Measurements from ENCODE around the gene PRKCZ. TPM values are rescaled to one million over a fixed set of nuclear protein-coding genes. Genes with fewer than 3 reads are reported as not detected.

PRKCZ gene
- total RNA-seq, 1 donor from 2014 or later = 33.4 TPM

GRCh38 chr1:2022063-2022770 lies 28.0 kb upstream of the PRKCZ start:
- H3K4me2 ChIP-seq = no peak overlapping the region
- peaks cover 14% of the 10 kb centered on the region for H3F3A ChIP-seq (ENCODE audit: low read depth)
- H3K4me1 Mint-ChIP-seq = peaks cover 9% of the 10 kb centered on the region
- no peak overlapping the region for H3K27ac ChIP-seq
- peaks cover 27% of the 10 kb centered on the region for H4K20me1 ChIP-seq (ENCODE audit: low read depth)
- H3K9me3 ChIP-seq (ENCODE audit: low read depth) = no peaks in the 10 kb centered on the region
- H3K4me1 ChIP-seq = peaks cover 9% of the 10 kb centered on the region
- H3K79me2 ChIP-seq (ENCODE audit: low read depth) = no peaks in the 10 kb centered on the region
- H3K4me3 ChIP-seq = no peak overlapping the region
- H2AFZ ChIP-seq (replicated peaks) = no peak overlapping the region
- no peak overlapping the region for H3K4me3 Mint-ChIP-seq
- peaks cover 3% of the 10 kb centered on the region for H3K36me3 Mint-ChIP-seq
- H3K27ac Mint-ChIP-seq = no peak overlapping the region
- peaks cover 57% of the 10 kb centered on the region for H3K27me3 ChIP-seq
- no peaks in the 10 kb centered on the region for H3K36me3 ChIP-seq
- DNase-seq (ENCODE audit: low spot score) = no peak
- H3K9ac ChIP-seq = no peak overlapping the region
- H3K27me3 Mint-ChIP-seq (ENCODE audit: insufficient read depth, low read depth) = peaks cover 33% of the 10 kb centered on the region
- peaks cover 2% of the 10 kb centered on the region for H3K9me3 Mint-ChIP-seq
- TF ChIP-seq, protein P1, sequence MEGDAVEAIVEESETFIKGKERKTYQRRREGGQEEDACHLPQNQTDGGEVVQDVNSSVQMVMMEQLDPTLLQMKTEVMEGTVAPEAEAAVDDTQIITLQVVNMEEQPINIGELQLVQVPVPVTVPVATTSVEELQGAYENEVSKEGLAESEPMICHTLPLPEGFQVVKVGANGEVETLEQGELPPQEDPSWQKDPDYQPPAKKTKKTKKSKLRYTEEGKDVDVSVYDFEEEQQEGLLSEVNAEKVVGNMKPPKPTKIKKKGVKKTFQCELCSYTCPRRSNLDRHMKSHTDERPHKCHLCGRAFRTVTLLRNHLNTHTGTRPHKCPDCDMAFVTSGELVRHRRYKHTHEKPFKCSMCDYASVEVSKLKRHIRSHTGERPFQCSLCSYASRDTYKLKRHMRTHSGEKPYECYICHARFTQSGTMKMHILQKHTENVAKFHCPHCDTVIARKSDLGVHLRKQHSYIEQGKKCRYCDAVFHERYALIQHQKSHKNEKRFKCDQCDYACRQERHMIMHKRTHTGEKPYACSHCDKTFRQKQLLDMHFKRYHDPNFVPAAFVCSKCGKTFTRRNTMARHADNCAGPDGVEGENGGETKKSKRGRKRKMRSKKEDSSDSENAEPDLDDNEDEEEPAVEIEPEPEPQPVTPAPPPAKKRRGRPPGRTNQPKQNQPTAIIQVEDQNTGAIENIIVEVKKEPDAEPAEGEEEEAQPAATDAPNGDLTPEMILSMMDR (IDR thresholded peaks at IDR 0.05) = no peak
- TF ChIP-seq EZH2phosphoT487 (IDR thresholded peaks at IDR 0.05) (no peak), EZH2 (IDR thresholded peaks at IDR 0.05) (no peak)

GRCh38 chr1:2023187-2023586 lies 27.0 kb upstream of the PRKCZ start:
- Histone ChIP-seq H3K9me3 (ENCODE audit: low read depth) (no peaks in the 10 kb centered on the region), H3K4me1 (peaks cover 9% of the 10 kb centered on the region), H3K27me3 (peaks cover 47% of the 10 kb centered on the region), H3F3A (ENCODE audit: low read depth) (peaks cover 14% of the 10 kb centered on the region), H3K9ac (no peak overlapping the region), H3K79me2 (ENCODE audit: low read depth) (no peaks in the 10 kb centered on the region), H3K4me2 (no peak overlapping the region), H2AFZ (replicated peaks) (no peak overlapping the region), H3K27ac (no peak overlapping the region), H4K20me1 (ENCODE audit: low read depth) (peaks cover 24% of the 10 kb centered on the region), H3K36me3 (no peaks in the 10 kb centered on the region), H3K4me3 (no peak overlapping the region)
- Mint-ChIP-seq H3K27me3 (ENCODE audit: insufficient read depth, low read depth) (peaks cover 26% of the 10 kb centered on the region), H3K4me1 (peaks cover 4% of the 10 kb centered on the region), H3K4me3 (no peak overlapping the region), H3K36me3 (no peaks in the 10 kb centered on the region), H3K9me3 (peaks cover 2% of the 10 kb centered on the region), H3K27ac (no peak overlapping the region)
- DNase-seq (ENCODE audit: low spot score) = no peak
- TF ChIP-seq EZH2phosphoT487 (IDR thresholded peaks at IDR 0.05) (no peak), EZH2 (IDR thresholded peaks at IDR 0.05) (no peak)
- TF ChIP-seq, protein P1 (IDR thresholded peaks at IDR 0.05) = no peak

- H3F3A ChIP-seq (ENCODE audit: low read depth) = peaks cover 7% of the 10 kb centered on the region
- H3K9me3 Mint-ChIP-seq = no peaks in the 10 kb centered on the region
- H3K27me3 ChIP-seq = peaks cover 35% of the 10 kb centered on the region
- no peaks in the 10 kb centered on the region for H3K79me2 ChIP-seq (ENCODE audit: low read depth)
- H3K27me3 Mint-ChIP-seq (ENCODE audit: insufficient read depth, low read depth) = peaks cover 25% of the 10 kb centered on the region
- peaks cover 17% of the 10 kb centered on the region for H4K20me1 ChIP-seq (ENCODE audit: low read depth)
- no peak for DNase-seq (ENCODE audit: low spot score)
- H3K4me3 ChIP-seq = no peak overlapping the region
- H3K36me3 ChIP-seq = no peaks in the 10 kb centered on the region
- no peak overlapping the region for H3K27ac Mint-ChIP-seq
- no peak overlapping the region for H3K9ac ChIP-seq
- H3K4me1 ChIP-seq = peaks cover 3% of the 10 kb centered on the region
- H3K27ac ChIP-seq = no peak overlapping the region
- no peaks in the 10 kb centered on the region for H3K9me3 ChIP-seq (ENCODE audit: low read depth)
- H3K4me3 Mint-ChIP-seq = no peak overlapping the region
- no peak overlapping the region for H2AFZ ChIP-seq (replicated peaks)
- no peaks in the 10 kb centered on the region for H3K4me1 Mint-ChIP-seq
- TF ChIP-seq EZH2 (IDR thresholded peaks at IDR 0.05) = no peak
- TF ChIP-seq EZH2phosphoT487 (IDR thresholded peaks at IDR 0.05) = no peak
- TF ChIP-seq, protein P1 (IDR thresholded peaks at IDR 0.05) = no peak
- H3K4me2 ChIP-seq = no peak overlapping the region
- no peaks in the 10 kb centered on the region for H3K36me3 Mint-ChIP-seq
Observed at GRCh38 chr1:2024451-2024850, 25.8 kb upstream of the PRKCZ start.

Measured in neural progenitor cell (in vitro differentiated cells).